Stimulated activated CD8-positive, alpha-beta memory T cell treated with anti-CD3 and anti-CD28 coated beads, Interleukin-2, amount 100 ng/mL, for 48 hours (primary cell): ENCODE results near the gene NPR2.

Experiments
- DNase-seq, 2 donors: peaks; one replicate each; pipeline ENCODE4 v3.0.0-alpha.2; 2020; ENCODE audit warnings: low read depth in 2 of 2

The NPR2 gene

GRCh38 chr9:35800530-35800929, 9.1 kb downstream of the NPR2 start:
- DNase-seq, result no peak

GRCh38 chr9:35801328-35802128, 10.1 kb downstream of the NPR2 start:
- DNase-seq, result no peak

GRCh38 chr9:35806101-35806500, 14.7 kb downstream of the NPR2 start:
- no peak for DNase-seq

GRCh38 chr9:35808433-35808832, 17.0 kb downstream of the NPR2 start:
- DNase-seq, result no peak

- no peak for DNase-seq
These were observed 18.7 kb downstream of the NPR2 start for GRCh38 chr9:35810122-35810521.

- DNase-seq, result no peak
These were observed 20.1 kb downstream of the NPR2 start for GRCh38 chr9:35811381-35812024.

GRCh38 chr9:35812025-35812602, 20.7 kb downstream of the NPR2 start, which contains the start of gene SPAG8:
SPAG8 (minus strand) TSS chr9:35812262; CDS start chr9:35812147, 115 bp downstream.
- peak; percentile 86 to 90 for DNase-seq

- DNase-seq, result no peak
These were observed 22.2 kb downstream of the NPR2 start for GRCh38 chr9:35813434-35814105.

- no peak for DNase-seq
These were observed 22.9 kb downstream of the NPR2 start for GRCh38 chr9:35814106-35814840.

- peak; percentile 94 to 96 for DNase-seq
These were observed 23.6 kb downstream of the NPR2 start, which contains the start of gene HINT2 for GRCh38 chr9:35814841-35815543. HINT2 (minus strand) TSS chr9:35815042; CDS start chr9:35814979, 63 bp downstream.

- DNase-seq, result no peak
These were observed 25.3 kb downstream of the NPR2 start for GRCh38 chr9:35816708-35817107.

- DNase-seq, result no peak
These were observed 26.9 kb downstream of the NPR2 start for GRCh38 chr9:35818341-35818740.

GRCh38 chr9:35820076-35820475, 28.7 kb downstream of the NPR2 start:
- DNase-seq, result no peak

GRCh38 chr9:35822926-35823325, 31.5 kb downstream of the NPR2 start:
- DNase-seq, result no peak

GRCh38 chr9:35826071-35826701, 34.8 kb downstream of the NPR2 start:
- no peak for DNase-seq

- no peak for DNase-seq
These were observed 36.1 kb downstream of the NPR2 start for GRCh38 chr9:35827486-35827885.

- no peak for DNase-seq
These were observed 37.3 kb downstream of the NPR2 start, which contains the start of gene FAM221B for GRCh38 chr9:35828716-35829083. FAM221B (minus strand) TSS chr9:35828732; CDS start chr9:35826161, 2,571 bp downstream.

- DNase-seq, result peak; percentile 93 to 95
These were observed 37.8 kb downstream of the NPR2 start, which contains the start of gene TMEM8B for GRCh38 chr9:35829084-35829763. TMEM8B (plus strand) TSS chr9:35829228; CDS start chr9:35829448, 220 bp downstream.

- DNase-seq, result no peak
These were observed 38.3 kb downstream of the NPR2 start for GRCh38 chr9:35829764-35830096.

- DNase-seq, result no peak
These were observed 39.6 kb downstream of the NPR2 start for GRCh38 chr9:35831040-35831439.
